Measurements from ENCODE around the gene PODXL2. TPM values are rescaled to one million over a fixed set of nuclear protein-coding genes. Genes with fewer than 3 reads are reported as not detected.
A peak's percentile ranks its signal among the peaks of the same experiment; 100 is the strongest.

PODXL2 gene
- total RNA-seq, 4 donors from 2014 or later, result 3.2 to 9.4 (median 8.0) TPM

GRCh38 chr3:127685708-127686511 is 56.9 kb downstream of the PODXL2 start:
- no peak overlapping the region for H3K27ac ChIP-seq
- TF ChIP-seq CTCF (IDR thresholded peaks at IDR 0.05), result no peak
- TF ChIP-seq POLR2A (IDR thresholded peaks at IDR 0.05), result no peak
- 84 to 86% methylated on average over 4 of the region's 4 CpGs for WGBS, 2 donors
- H3K36me3 ChIP-seq, result no peaks in the 10 kb centered on the region
- DNase-seq, result peak in 1 of 2 donors; percentile 0
- no peaks in the 10 kb centered on the region for H3K9me3 ChIP-seq
- no peak overlapping the region for H3K4me3 ChIP-seq (replicated peaks in 1 of 3)
- H3K27me3 ChIP-seq, result no peaks in the 10 kb centered on the region
- intact Hi-C loops (cut with DNase I), result no loop called here
- peaks cover 0 to 7% of the 10 kb centered on the region in 2 donors for H3K4me1 ChIP-seq

DNA sequence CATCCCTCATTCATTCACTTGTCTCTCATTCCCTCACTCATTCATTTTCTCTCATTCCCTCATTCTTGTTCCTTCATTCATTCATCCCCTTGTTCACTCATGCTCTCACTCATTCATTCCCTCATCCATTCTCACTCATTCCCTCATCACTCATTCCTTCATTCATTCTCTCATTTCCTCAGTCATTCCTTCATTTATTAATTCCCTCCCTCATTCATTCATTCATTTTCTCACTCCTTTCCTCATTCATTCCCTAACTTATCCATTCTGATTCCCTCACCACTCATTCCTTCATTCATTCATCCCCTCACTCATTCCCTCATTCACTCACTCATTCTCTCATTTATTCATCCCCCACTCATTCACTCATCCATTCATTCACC is 57.5 kb downstream of the PODXL2 start:
- intact Hi-C loops (cut with DNase I), result no loop called here
- no peak for TF ChIP-seq CTCF (IDR thresholded peaks at IDR 0.05)
- no peak for TF ChIP-seq POLR2A (IDR thresholded peaks at IDR 0.05)
- no peak overlapping the region for H3K27ac ChIP-seq
- H3K9me3 ChIP-seq, result no peaks in the 10 kb centered on the region
- H3K4me3 ChIP-seq (replicated peaks in 1 of 3), result no peak overlapping the region
- no peak for DNase-seq
- no peaks in the 10 kb centered on the region for H3K27me3 ChIP-seq
- no peaks in the 10 kb centered on the region for H3K36me3 ChIP-seq
- peaks cover 0 to 7% of the 10 kb centered on the region in 2 donors for H3K4me1 ChIP-seq

DNA sequence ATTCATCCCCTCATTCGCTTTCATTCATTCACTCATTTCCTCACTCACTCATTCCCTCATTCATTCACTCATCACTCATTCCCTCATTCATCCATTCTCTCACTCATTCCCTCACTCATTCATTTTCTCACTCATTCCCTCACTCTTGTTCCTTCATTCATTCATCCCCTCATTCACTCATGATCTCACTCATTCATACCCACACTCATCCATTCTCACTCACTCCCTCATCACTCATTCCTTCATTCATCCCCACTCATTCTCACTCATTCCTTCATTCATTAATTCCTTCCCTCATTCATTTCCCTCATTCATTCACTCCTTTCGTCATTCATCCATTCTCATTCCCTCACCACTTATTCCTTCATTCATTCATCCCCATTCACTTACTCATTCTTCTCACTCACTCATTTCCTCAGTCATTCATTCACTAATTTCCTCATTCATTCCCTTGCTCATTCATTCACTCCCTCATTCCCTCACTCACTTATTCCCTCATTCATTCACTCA is 58.3 kb downstream of the PODXL2 start:
- no peaks in the 10 kb centered on the region for H3K36me3 ChIP-seq
- no peaks in the 10 kb centered on the region for H3K27me3 ChIP-seq
- H3K27ac ChIP-seq, result no peak overlapping the region
- intact Hi-C loops (cut with DNase I), result no loop called here
- WGBS, 2 donors, result 94 to 95% methylated on average over 2 of the region's 2 CpGs
- no peaks in the 10 kb centered on the region for H3K9me3 ChIP-seq
- TF ChIP-seq POLR2A (IDR thresholded peaks at IDR 0.05), result no peak
- no peak for TF ChIP-seq CTCF (IDR thresholded peaks at IDR 0.05)
- H3K4me1 ChIP-seq, result peaks cover 0 to 7% of the 10 kb centered on the region in 2 donors
- DNase-seq, result no peak
- H3K4me3 ChIP-seq (replicated peaks in 1 of 3), result no peak overlapping the region

- TF ChIP-seq CTCF (IDR thresholded peaks at IDR 0.05) (no peak), POLR2A (IDR thresholded peaks at IDR 0.05) (no peak)
- peaks cover 0 to 7% of the 10 kb centered on the region in 2 donors for H3K4me1 ChIP-seq
- H3K4me3 ChIP-seq (replicated peaks in 1 of 3), result no peak overlapping the region
- intact Hi-C loops (cut with DNase I), result no loop called here
- WGBS, 2 donors, result 60 to 82% methylated on average over 2 of the region's 2 CpGs
- no peak for DNase-seq
- H3K27ac ChIP-seq, result no peak overlapping the region
- no peaks in the 10 kb centered on the region for H3K9me3 ChIP-seq
- H3K36me3 ChIP-seq, result no peaks in the 10 kb centered on the region
- H3K27me3 ChIP-seq, result no peaks in the 10 kb centered on the region
These were observed 59.0 kb downstream of the PODXL2 start for GRCh38 chr3:127688022-127688415.
